Adrenal gland (tissue), 5 donors: Measurements from ENCODE around the gene NSMCE1.

ENCODE experiments used
- POLR2A ChIP-seq, 2 donors: fragments of 450-650 bp; IDR thresholded peaks; one replicate each; pipeline ENCODE4 v1.6.1; 2017; ENCODE audit warnings: antibody characterized with exemption in 2 of 2, mild to moderate bottlenecking in 2 of 2, moderate library complexity in 1 of 2
- TF ChIP-seq, protein P1 (sequence below), 6 experiments: fragments of 450-650 bp in 4 of 6; fragments of 200-600 bp in 2 of 6; sonication (generic) in 1 of 6; IDR thresholded peaks; 1 replicate in 5 of 6; 2 replicates in 1 of 6; pipeline versions ENCODE4 v1.5.1 to v1.8.0; 2016 to 2021; ENCODE audit warnings: antibody characterized with exemption in 6 of 6, mild to moderate bottlenecking in 2 of 6, moderate library complexity in 1 of 6
- donor health status: DM: no; HTN: no; CAD: no.

DNA sequence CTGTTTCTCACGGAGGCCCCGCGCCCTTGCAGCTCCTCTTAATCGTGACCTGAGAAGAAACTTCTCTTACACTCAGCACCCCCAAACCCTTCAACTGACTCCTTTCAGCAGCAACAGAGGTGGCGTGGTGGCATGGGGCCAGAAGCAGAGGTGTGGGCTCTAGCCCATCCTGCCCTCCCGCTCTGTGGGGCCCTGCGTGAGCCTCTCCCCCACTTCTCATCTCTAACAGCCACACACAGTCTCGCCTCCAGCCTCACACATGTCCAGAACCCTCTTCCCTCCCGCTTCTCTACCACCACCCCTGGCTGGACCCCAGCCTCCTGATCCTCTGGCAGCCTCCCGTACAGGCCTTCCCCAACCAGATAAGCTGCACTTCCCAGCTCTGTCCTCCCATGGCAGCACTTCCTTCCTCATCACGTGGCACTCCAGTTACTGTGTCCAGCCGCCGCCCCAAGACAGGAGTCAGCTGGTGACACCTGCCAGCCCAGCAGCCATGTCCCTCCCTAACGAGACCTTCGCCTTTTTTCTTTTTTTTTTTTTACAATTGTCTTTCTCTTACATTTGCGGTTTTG is 30.5 kb downstream of the NSMCE1 start:
- TF ChIP-seq, protein P1, sequence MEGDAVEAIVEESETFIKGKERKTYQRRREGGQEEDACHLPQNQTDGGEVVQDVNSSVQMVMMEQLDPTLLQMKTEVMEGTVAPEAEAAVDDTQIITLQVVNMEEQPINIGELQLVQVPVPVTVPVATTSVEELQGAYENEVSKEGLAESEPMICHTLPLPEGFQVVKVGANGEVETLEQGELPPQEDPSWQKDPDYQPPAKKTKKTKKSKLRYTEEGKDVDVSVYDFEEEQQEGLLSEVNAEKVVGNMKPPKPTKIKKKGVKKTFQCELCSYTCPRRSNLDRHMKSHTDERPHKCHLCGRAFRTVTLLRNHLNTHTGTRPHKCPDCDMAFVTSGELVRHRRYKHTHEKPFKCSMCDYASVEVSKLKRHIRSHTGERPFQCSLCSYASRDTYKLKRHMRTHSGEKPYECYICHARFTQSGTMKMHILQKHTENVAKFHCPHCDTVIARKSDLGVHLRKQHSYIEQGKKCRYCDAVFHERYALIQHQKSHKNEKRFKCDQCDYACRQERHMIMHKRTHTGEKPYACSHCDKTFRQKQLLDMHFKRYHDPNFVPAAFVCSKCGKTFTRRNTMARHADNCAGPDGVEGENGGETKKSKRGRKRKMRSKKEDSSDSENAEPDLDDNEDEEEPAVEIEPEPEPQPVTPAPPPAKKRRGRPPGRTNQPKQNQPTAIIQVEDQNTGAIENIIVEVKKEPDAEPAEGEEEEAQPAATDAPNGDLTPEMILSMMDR (IDR thresholded peaks at IDR 0.05) = no peak
- TF ChIP-seq POLR2A (IDR thresholded peaks at IDR 0.05) = no peak
